ENCODE data around the gene NDUFV2. TPM values are rescaled to one million over a fixed set of nuclear protein-coding genes. Genes with fewer than 3 reads are reported as not detected.
A peak's percentile ranks its signal among the peaks of the same experiment; 100 is the strongest.

The NDUFV2 gene
- total and polyA plus RNA-seq, 2 of the 13 experiments (the other 11 are each of a cell fraction or from before 2014, with no cell fraction given), result 216 to 299 TPM

DNA sequence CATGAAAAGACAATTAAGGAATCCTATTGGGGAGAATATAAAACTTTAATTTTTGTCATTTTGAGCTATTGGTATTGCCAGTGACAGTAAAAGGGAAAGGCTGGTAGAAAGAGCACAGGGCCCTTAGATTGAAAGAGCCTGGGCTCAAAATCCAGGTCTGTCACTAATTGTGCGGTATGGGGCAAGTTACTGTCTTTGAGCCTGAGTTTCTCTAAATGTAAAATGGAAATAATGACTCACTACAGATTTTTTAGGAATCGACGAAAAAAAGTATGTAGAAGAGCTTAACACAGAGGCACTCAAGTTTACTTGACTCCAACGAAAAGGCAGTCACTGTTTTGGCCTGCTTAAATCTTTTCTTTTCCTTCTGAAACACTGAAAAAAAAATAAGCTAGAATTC lies 7.0 kb downstream of the NDUFV2 start:
- FAIRE-seq, result no peak

DNA sequence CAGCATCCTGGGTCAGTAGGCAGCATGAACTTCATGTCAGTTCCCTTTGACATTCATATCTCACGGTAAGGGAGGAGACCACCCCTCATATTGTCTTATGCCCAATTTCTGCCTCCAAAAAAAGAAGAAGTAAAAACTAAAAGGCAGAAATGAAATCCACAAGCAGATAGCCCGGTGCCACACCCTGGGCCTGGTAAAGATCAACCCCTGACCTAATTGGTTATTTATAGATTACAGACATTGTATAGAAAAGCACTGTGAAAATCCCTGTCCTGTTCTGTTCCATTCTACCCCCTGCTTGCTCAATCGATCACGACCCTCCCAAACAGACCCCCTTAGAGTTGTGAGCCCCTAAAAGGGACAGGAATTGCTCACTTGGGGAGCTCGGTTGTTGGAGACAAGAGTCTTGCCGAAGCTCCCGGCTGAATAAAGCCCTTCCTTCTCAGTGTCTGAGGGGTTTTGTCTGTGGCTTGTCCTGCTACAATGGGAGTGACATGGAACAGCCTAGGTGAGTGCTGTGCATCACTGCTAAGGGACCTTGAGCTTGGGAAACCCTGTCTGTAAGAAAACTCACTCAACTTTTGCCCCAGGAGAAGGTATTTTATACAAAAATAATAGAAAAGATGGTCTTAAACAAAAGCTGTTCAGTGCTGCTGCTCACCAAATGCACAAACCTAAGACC lies 11.1 kb downstream of the NDUFV2 start:
- Histone ChIP-seq H3K4me3 (replicated peaks in 1 of 3; ENCODE audit: insufficient read depth in 1 of 3, low read depth in 2 of 3, low read length in 3 of 3) (no peak overlapping the region), H3K9ac (ENCODE audit: insufficient read depth, low read depth, low read length) (no peak overlapping the region), H2AFZ (ENCODE audit: low read length) (no peak overlapping the region), H4K20me1 (ENCODE audit: insufficient read depth, low read length) (peaks cover 69% of the 10 kb centered on the region), H3K4me2 (ENCODE audit: low read depth, low read length) (no peak overlapping the region), H3K27ac (ENCODE audit: extremely low read length, insufficient read depth, low read length) (no peak overlapping the region), H3K36me3 (replicated peaks in 1 of 2; ENCODE audit: control insufficient read depth in 1 of 2, insufficient read depth in 2 of 2, low read length in 2 of 2) (peaks cover 3 to 23% of the 10 kb centered on the region in 2 experiments; a peak in 4 of 5 replicates), H3K4me1 (ENCODE audit: insufficient read depth, low read length) (peaks cover 73% of the 10 kb centered on the region), H3K27me3 (ENCODE audit: control insufficient read depth in 1 of 2, insufficient read depth in 2 of 2, low read length in 2 of 2) (no peaks in the 10 kb centered on the region), H3K9me3 (ENCODE audit: low read length) (no peaks in the 10 kb centered on the region), H3K79me2 (ENCODE audit: insufficient read depth, low read length) (peaks cover 100% of the 10 kb centered on the region)
- ChIA-PET CTCF (ENCODE audit: low intra/inter-chr PET ratio, low total read pairs) (no interaction called here), POLR2A (interaction anchor here (1.4 to 3.1 kb wide), 3 partner anchors 10 to 40 kb away, joined by 5 to 13 read pairs (median 5); no protein-coding TSS in a partner anchor)
- TF ChIP-seq ZNF768 (CRISPR knock-in tag; IDR thresholded peaks at IDR 0.05), result peak; percentile 73; the same call in 1 of the 2 replicates
- TF ChIP-seq ZNF232 (CRISPR knock-in tag; IDR thresholded peaks at IDR 0.05; ENCODE audit: borderline replicate concordance), result no peak
- 0 out of 2 replicates have a peak, but pooled peaks have one; percentile 40 for TF ChIP-seq POLR2G (IDR thresholded peaks at IDR 0.05; ENCODE audit: low read depth, low read length)
- no peak for TF ChIP-seq CCDC6 (CRISPR knock-in tag; IDR thresholded peaks at IDR 0.05)
- in situ Hi-C loops (cut with HindIII; ENCODE audit: extremely low pct_ligation_motif_present, low pct_unique_long_range_greater_than_20kb), result no loop called here
- DNase-seq (ENCODE audit: low spot score), result no peak
- ATAC-seq, result peak; percentile 19; the same call in 1 of the 3 replicates
- 92% methylated on average over 7 of the region's 7 CpGs for WGBS (ENCODE audit: low lambda C conversion rate)
- no peak for FAIRE-seq
- intact Hi-C loops (cut with micrococcal nuclease; ENCODE audit: unreplicated experiment), result no loop called here
- BruUV-seq (replicated peaks), result no TSS peak

More for the DNA sequence above, 7.0 kb downstream of the NDUFV2 start:
- peaks cover 0 to 12% of the 10 kb centered on the region in 2 experiments; a peak in 3 of 5 replicates for H3K36me3 ChIP-seq (replicated peaks in 1 of 2; ENCODE audit: control insufficient read depth in 1 of 2, insufficient read depth in 2 of 2, low read length in 2 of 2)
- H3K4me3 ChIP-seq (replicated peaks in 1 of 3; ENCODE audit: insufficient read depth in 1 of 3, low read depth in 2 of 3, low read length in 3 of 3), result no peak overlapping the region
- peak overlapping the region; percentile 1 for H3K27ac ChIP-seq (ENCODE audit: extremely low read length, insufficient read depth, low read length)
- H3K4me1 ChIP-seq (ENCODE audit: insufficient read depth, low read length), result peaks cover 87% of the 10 kb centered on the region
- CTCF ChIA-PET (ENCODE audit: low intra/inter-chr PET ratio, low total read pairs), result no interaction called here
- POLR2A ChIA-PET, result interaction anchor here (1.6 to 4.4 kb wide), 4 partner anchors 18 to 36 kb away, joined by 4 to 21 read pairs (median 6); partner anchors contain the start of gene ANKRD12
- no peak overlapping the region for H3K9ac ChIP-seq (ENCODE audit: insufficient read depth, low read depth, low read length)
- in situ Hi-C loops (cut with HindIII; ENCODE audit: extremely low pct_ligation_motif_present, low pct_unique_long_range_greater_than_20kb) (no loop called here), intact Hi-C loops (cut with micrococcal nuclease; ENCODE audit: unreplicated experiment) (no loop called here)
- 82% methylated on average over 4 of the region's 4 CpGs for WGBS (ENCODE audit: low lambda C conversion rate)
- peaks cover 84% of the 10 kb centered on the region for H4K20me1 ChIP-seq (ENCODE audit: insufficient read depth, low read length)
- TF ChIP-seq PPARG (CRISPR knock-in tag; conservative IDR thresholded peaks at IDR 0.05) (no peak), TOPORS (CRISPR knock-in tag; IDR thresholded peaks at IDR 0.05) (no peak)
- peaks cover 100% of the 10 kb centered on the region for H3K79me2 ChIP-seq (ENCODE audit: insufficient read depth, low read length)
- H3K27me3 ChIP-seq (ENCODE audit: control insufficient read depth in 1 of 2, insufficient read depth in 2 of 2, low read length in 2 of 2), result no peaks in the 10 kb centered on the region
- DNase-seq (ENCODE audit: low spot score) (no peak), ATAC-seq (no peak)
- no peak overlapping the region for H2AFZ ChIP-seq (ENCODE audit: low read length)
- no peaks in the 10 kb centered on the region for H3K9me3 ChIP-seq (ENCODE audit: low read length)
- peak overlapping the region; percentile 30; the same call in 1 of the 2 replicates for H3K4me2 ChIP-seq (ENCODE audit: low read depth, low read length)
- no TSS peak for BruUV-seq (replicated peaks)
